ENCODE measurements around the gene TKT. TPM values are rescaled to one million over a fixed set of nuclear protein-coding genes. Genes with fewer than 3 reads are reported as not detected.

TKT gene
- total RNA-seq, 1 experiment from 2014 or later: 634 TPM

DNA sequence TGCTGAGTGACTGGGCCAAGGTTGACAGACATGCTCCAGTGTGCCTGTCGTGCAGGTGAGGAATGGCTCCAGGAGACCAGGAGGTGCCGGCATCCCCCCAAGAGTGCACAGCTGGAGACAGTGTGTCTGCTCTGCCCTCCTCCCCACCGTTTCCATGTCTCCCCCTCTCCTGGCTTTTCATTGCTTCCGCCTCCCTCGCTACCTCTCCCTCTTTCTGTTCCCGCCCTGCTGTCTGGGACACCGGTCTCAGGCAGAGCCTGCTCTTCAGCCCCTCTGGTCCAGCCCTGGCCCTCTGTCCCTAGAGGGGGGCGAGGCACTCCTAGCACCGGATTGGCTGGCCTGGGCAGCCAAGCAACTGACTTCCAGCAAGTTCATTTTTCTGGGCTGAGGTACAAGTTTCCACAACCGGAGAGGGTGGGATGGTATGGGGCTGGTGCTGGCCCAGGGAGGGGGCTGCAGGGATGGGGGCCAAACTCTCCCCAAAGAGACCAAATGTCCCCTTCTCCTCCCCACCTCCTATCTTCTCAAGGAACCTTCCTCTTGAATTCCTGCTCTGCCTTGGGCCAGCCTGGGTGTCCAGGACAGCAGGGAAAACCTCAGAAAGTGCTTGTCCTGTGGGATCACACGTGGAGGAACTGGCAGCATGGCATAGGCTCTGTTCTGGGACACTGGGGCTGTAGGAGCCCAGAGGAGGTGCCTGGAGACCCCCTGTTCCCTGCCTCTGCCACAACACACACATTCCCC is 62.2 kb downstream of the TKT start:
- intact Hi-C loops (cut with micrococcal nuclease): no loop called here
- no peaks in the 10 kb centered on the region for H3K9me2 ChIP-seq (ENCODE audit: insufficient read depth)
- H3K9ac ChIP-seq (ENCODE audit: low read length): peak overlapping the region; percentile 6; the same call in 1 of the 2 replicates
- H3K4me3 ChIP-seq (replicated peaks in 1 of 2; ENCODE audit: low read depth in 1 of 2, low read length in 2 of 2): no peak overlapping the region
- H2AFZ ChIP-seq (ENCODE audit: low read depth, low read length, poor library complexity, severe bottlenecking): no peak overlapping the region
- peak overlapping the region; percentile 44; the same call in 1 of the 2 replicates for H3K27ac ChIP-seq (ENCODE audit: low read depth, low read length)
- H3K4me2 ChIP-seq (ENCODE audit: low read length): peak overlapping the region; percentile 16; the same call in 1 of the 2 replicates
- no peak for DNase-seq (ENCODE audit: low read depth, low spot score)
- ATAC-seq: no peak
- ChIA-PET POLR2A (interaction anchor here (1.1 kb wide), 1 partner anchor 33 kb away, joined by 3 read pairs; the partner anchor contains the start of gene PRKCD), CTCF (no interaction called here), RAD21 (ENCODE audit: low non-redundant PET in 1 of 2, low total read pairs in 2 of 2, uncharacterized antibody in 2 of 2, unreplicated experiment in 2 of 2) (no interaction called here)
- H3K36me3 ChIP-seq (ENCODE audit: control insufficient read depth in 1 of 2, insufficient read depth in 2 of 2, low read length in 2 of 2): peaks cover 2 to 7% of the 10 kb centered on the region in 2 experiments
- H4K20me1 ChIP-seq (ENCODE audit: insufficient read depth): no peaks in the 10 kb centered on the region
- H3K4me1 ChIP-seq (ENCODE audit: control insufficient read depth in 1 of 2, insufficient read depth in 2 of 2, low read length in 2 of 2): peaks cover 18 to 51% of the 10 kb centered on the region in 2 experiments
- TF ChIP-seq, protein P1, sequence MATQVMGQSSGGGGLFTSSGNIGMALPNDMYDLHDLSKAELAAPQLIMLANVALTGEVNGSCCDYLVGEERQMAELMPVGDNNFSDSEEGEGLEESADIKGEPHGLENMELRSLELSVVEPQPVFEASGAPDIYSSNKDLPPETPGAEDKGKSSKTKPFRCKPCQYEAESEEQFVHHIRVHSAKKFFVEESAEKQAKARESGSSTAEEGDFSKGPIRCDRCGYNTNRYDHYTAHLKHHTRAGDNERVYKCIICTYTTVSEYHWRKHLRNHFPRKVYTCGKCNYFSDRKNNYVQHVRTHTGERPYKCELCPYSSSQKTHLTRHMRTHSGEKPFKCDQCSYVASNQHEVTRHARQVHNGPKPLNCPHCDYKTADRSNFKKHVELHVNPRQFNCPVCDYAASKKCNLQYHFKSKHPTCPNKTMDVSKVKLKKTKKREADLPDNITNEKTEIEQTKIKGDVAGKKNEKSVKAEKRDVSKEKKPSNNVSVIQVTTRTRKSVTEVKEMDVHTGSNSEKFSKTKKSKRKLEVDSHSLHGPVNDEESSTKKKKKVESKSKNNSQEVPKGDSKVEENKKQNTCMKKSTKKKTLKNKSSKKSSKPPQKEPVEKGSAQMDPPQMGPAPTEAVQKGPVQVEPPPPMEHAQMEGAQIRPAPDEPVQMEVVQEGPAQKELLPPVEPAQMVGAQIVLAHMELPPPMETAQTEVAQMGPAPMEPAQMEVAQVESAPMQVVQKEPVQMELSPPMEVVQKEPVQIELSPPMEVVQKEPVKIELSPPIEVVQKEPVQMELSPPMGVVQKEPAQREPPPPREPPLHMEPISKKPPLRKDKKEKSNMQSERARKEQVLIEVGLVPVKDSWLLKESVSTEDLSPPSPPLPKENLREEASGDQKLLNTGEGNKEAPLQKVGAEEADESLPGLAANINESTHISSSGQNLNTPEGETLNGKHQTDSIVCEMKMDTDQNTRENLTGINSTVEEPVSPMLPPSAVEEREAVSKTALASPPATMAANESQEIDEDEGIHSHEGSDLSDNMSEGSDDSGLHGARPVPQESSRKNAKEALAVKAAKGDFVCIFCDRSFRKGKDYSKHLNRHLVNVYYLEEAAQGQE (IDR thresholded peaks at IDR 0.05; ENCODE audit: low read depth): no peak
- no peak for TF ChIP-seq EZH2 (IDR thresholded peaks at IDR 0.05)
- no peak for TF ChIP-seq ZFX (IDR thresholded peaks at IDR 0.05)
- no peak for TF ChIP-seq POLR2AphosphoS5 (IDR thresholded peaks at IDR 0.05; ENCODE audit: low read depth, low read length)
- no peak for TF ChIP-seq SIN3A (IDR thresholded peaks at IDR 0.05; ENCODE audit: low read depth)
- TF ChIP-seq, protein P2, sequence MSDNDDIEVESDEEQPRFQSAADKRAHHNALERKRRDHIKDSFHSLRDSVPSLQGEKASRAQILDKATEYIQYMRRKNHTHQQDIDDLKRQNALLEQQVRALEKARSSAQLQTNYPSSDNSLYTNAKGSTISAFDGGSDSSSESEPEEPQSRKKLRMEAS (IDR thresholded peaks at IDR 0.05): no peak
- no peak for TF ChIP-seq SP1 (IDR thresholded peaks at IDR 0.05; ENCODE audit: low read depth)
- no peak for TF ChIP-seq RAD21 (IDR thresholded peaks at IDR 0.05; ENCODE audit: low read depth)
- TF ChIP-seq POLR2A (IDR thresholded peaks at IDR 0.05; ENCODE audit: borderline replicate concordance, extremely low read depth, insufficient read depth, insufficient read length): no peak
- no peak for TF ChIP-seq ZNF274 (IDR thresholded peaks at IDR 0.05; ENCODE audit: low read depth, low read length)
- TF ChIP-seq ELF1 (IDR thresholded peaks at IDR 0.05; ENCODE audit: borderline replicate concordance, low read depth): no peak
- no peak for TF ChIP-seq FOSL1 (IDR thresholded peaks at IDR 0.05; ENCODE audit: low read depth)
- TF ChIP-seq CTCF (IDR thresholded peaks at IDR 0.05 in 2 of 3, conservative IDR thresholded peaks at IDR 0.05 in 1 of 3; ENCODE audit: borderline replicate concordance in 1 of 3, insufficient read depth in 1 of 3, low read depth in 2 of 3, low read length in 2 of 3): no peak
- no peak for TF ChIP-seq EZH2phosphoT487 (IDR thresholded peaks at IDR 0.05; ENCODE audit: borderline replicate concordance)
- TF ChIP-seq SRF (IDR thresholded peaks at IDR 0.05; ENCODE audit: low read depth): no peak
- no TSS peak for BruUV-seq (replicated peaks)
- H3K79me2 ChIP-seq (ENCODE audit: insufficient read depth, low read length): peaks cover 9% of the 10 kb centered on the region
- no peaks in the 10 kb centered on the region for H3K9me3 ChIP-seq (ENCODE audit: control insufficient read depth in 1 of 2, insufficient read depth in 1 of 2, low read depth in 1 of 2, low read length in 2 of 2)
- H3K27me3 ChIP-seq (ENCODE audit: insufficient read depth, low read length): no peaks in the 10 kb centered on the region

Data from HCT116 (cell line).